Measurements from ENCODE around the gene DCDC1. TPM values are rescaled to one million over a fixed set of nuclear protein-coding genes. Genes with fewer than 3 reads are reported as not detected.
A peak's percentile ranks its signal among the peaks of the same experiment; 100 is the strongest.

Gene DCDC1, protein sequence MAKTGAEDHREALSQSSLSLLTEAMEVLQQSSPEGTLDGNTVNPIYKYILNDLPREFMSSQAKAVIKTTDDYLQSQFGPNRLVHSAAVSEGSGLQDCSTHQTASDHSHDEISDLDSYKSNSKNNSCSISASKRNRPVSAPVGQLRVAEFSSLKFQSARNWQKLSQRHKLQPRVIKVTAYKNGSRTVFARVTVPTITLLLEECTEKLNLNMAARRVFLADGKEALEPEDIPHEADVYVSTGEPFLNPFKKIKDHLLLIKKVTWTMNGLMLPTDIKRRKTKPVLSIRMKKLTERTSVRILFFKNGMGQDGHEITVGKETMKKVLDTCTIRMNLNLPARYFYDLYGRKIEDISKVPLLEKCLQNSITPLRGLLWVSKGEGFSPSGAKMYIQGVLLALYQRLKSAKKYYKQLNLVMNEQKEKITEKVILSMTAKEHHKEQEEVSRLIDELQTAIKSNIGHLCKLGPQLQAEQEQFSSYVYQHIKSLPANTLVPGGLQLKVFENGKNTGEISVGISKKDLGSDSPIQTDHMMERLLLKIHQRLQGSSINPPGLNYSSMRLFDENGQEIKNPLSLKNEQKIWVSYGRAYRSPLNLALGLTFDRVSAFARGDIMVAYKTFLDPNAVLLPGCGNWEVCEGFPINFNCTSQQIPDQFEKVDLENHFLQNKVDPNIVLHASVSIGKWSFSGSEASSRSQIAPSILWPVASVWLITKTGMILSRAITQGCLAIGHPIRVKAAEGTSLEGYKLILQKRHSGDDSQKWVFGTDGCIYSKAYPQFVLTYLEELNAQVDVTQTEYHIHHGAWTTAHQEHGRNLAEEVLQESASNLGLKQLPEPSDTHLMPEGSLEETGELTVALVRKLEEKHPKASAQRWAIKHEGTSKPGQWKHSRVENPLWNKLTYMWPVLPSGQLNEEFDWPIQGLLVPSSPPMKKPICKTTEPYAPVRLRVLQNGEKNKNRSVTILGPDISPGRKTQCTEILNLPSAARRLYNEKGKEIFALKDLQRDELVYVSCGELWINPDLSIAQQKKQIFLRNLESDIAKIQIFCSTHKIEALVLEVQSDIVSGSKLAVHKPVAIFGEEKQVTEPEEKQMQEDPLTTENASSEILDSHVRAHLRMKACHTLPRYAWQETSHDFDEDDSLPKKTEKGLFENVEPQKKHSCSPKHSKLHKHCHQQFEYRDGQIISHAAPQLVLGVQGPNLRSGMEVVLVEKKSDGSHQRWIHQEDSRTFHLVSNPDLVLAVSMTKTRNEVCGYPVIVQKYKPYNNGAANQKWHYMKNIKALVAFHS (N-terminal part only)
- polyA plus RNA-seq: 1.2 TPM
- long read RNA-seq, donor 1: 0 reads
- long read RNA-seq, donor 2: 0 reads
- long read RNA-seq, donor 3: 0 reads
- long read RNA-seq, donor 4: 0 reads
- long read RNA-seq, donor 5: 0 reads
- long read RNA-seq, donor 6: 0 reads
- long read RNA-seq, donor 7: 0 reads
- long read RNA-seq, donor 8: 0 reads
- long read RNA-seq, donor 9: 0 reads
- long read RNA-seq, donor 10: 0 reads
- long read RNA-seq, donor 11: 0 reads

DNA sequence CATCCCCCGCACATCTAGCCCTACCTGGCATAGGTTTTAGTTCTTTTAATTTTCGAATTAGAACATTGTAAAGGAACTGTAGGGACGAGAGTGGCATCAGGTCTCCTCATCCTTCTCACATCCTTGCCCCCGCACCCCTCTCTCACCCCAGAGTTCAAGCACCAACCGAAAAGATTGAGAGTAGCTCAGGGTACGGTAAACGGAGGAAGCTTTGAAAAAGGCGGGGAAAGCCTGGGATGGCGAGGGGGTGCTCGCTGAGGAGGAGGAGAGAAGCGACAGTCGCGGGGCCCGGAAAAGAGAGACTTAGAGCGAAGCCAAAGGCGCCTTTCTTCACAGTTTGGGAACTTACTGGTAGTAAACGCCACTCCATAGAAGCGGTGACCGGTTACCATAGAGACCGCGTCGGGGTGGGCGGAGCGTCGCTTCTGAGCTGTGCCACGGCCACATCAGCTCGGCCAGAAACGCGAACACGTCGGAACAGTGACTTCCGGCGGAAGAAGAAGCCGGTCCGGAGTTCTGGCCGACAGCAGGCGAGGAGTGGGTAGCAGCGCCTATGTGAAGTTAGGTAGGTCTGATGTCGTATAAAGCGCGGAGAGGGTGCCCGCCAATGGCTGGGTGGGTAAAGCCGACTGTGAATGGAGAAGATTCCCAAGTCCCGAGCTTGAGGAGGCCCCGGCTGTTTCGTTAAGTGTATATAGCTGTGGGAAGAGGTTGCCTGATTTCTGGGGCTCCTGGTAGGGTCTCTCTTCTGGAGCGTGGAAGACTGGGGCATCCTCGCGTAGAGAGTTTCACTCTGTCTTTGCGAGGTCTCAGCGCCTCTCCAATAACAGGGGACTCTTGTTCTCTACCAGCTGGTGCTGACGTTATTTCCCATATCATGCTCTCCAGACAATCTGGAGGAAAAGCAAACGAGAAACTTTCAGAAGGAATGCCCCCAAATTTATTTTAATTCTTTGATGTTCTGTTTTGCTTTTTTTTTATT, at the start of gene DCDC1, which contains the start of gene DNAJC24:
DCDC1 (minus strand) TSS at position 392 of the 982 bp plus-strand sequence. CDS start 41,459 bp downstream, outside the sequence.
DNAJC24 (plus strand) TSS at position 513 of the 982 bp plus-strand sequence. CDS start 889 bp downstream, outside the sequence.
- WGBS (ENCODE audit: insufficient coverage, low lambda C conversion rate): 0% methylated on average over 1 of the region's 53 CpGs
- peaks cover 4% of the 10 kb centered on the region for H3K4me1 ChIP-seq (ENCODE audit: control insufficient read depth, insufficient read depth, low read length)
- peak; percentile 88 to 93 for DNase-seq
- H3K27ac ChIP-seq (ENCODE audit: low read length): peak within 1 kb of the TSS; percentile 74
- peak within 1 kb of the TSS; percentile 79 for H3K4me3 ChIP-seq (ENCODE audit: low read length)
- H3K9me3 ChIP-seq (ENCODE audit: control insufficient read depth, low read depth, low read length): no peaks in the 10 kb centered on the region
- H3K36me3 ChIP-seq (ENCODE audit: control insufficient read depth, insufficient read depth, low read length): no peaks in the 10 kb centered on the region
- H3K27me3 ChIP-seq (ENCODE audit: control insufficient read depth, insufficient read depth, low read length): peaks cover 8% of the 10 kb centered on the region

DNA sequence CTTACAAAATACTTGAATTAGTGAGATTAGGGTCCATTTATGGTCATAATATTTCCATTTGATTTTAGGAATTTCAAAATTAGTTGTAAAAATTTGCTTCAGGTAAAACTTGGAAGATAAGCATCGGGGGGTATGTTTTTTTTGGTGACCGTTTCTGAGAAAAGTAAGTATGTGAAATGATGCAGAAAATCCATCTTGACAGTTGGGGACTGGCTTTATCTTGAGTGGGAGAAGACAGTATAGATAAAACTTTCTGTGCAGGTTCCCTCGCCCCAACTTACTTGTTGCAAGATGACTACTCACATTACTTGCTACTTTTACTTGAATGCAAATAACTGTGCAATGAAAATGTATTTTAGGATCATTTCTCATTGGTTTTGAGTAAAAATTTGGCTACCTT, 49.6 kb upstream of the DCDC1 start:
- WGBS (ENCODE audit: insufficient coverage, low lambda C conversion rate): 90% methylated on average over 2 of the region's 3 CpGs
- Histone ChIP-seq H3K27ac (ENCODE audit: low read length) (no peak overlapping the region), H3K9me3 (ENCODE audit: control insufficient read depth, low read depth, low read length) (no peaks in the 10 kb centered on the region), H3K4me1 (ENCODE audit: control insufficient read depth, insufficient read depth, low read length) (no peaks in the 10 kb centered on the region), H3K27me3 (ENCODE audit: control insufficient read depth, insufficient read depth, low read length) (no peaks in the 10 kb centered on the region), H3K4me3 (ENCODE audit: low read length) (no peak overlapping the region), H3K36me3 (ENCODE audit: control insufficient read depth, insufficient read depth, low read length) (no peaks in the 10 kb centered on the region)
- no peak for DNase-seq

DNA sequence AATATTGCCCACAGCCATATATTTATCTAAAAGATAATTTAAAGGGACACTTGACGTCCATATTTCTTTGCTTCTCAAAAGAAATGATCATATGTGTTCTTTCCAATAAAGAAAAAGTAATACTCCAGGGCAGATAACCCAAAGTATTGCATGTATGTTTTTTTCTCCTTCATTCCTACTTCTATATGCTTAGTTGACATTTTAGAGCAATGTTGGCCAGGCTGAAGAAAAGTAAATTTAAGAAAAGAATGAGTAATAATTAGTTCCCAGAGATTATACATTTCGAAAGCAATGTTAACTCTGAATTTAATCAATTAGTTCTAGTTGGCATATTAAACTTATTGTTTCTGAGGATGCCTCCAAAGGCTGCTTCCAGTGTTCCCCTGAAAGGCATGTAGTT, 48.3 kb upstream of the DCDC1 start:
- Histone ChIP-seq H3K27me3 (ENCODE audit: control insufficient read depth, insufficient read depth, low read length) (no peaks in the 10 kb centered on the region), H3K9me3 (ENCODE audit: control insufficient read depth, low read depth, low read length) (no peaks in the 10 kb centered on the region), H3K4me3 (ENCODE audit: low read length) (no peak overlapping the region), H3K27ac (ENCODE audit: low read length) (no peak overlapping the region), H3K4me1 (ENCODE audit: control insufficient read depth, insufficient read depth, low read length) (no peaks in the 10 kb centered on the region), H3K36me3 (ENCODE audit: control insufficient read depth, insufficient read depth, low read length) (no peaks in the 10 kb centered on the region)
- no CpG with 5 or more reads among the region's 2 CpGs for WGBS (ENCODE audit: insufficient coverage, low lambda C conversion rate)
- DNase-seq: no peak

DNA sequence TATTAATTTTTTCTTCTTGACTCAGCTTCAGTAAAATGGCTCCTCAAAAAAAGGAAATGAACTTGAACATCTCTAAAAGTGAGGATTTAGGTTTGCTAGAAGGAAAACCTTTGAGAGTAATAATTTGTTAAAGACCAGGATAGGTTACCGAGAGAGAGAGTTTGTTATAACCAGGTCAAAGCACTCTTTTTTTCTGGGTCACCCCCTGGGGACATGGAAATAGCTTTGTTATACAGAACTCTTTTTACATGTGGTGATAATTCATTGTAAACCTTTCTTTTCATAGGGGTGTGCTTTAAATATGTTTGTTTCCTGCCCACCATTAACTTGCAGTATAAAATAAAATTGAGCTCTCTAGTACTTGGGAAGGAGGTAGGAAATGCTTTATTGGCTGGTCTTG, 47.8 kb upstream of the DCDC1 start:
- no peak for DNase-seq
- H3K4me3 ChIP-seq (ENCODE audit: low read length): no peak overlapping the region
- WGBS (ENCODE audit: insufficient coverage, low lambda C conversion rate): 100% methylated on average over 1 of the region's 1 CpG
- no peaks in the 10 kb centered on the region for H3K9me3 ChIP-seq (ENCODE audit: control insufficient read depth, low read depth, low read length)
- no peaks in the 10 kb centered on the region for H3K27me3 ChIP-seq (ENCODE audit: control insufficient read depth, insufficient read depth, low read length)
- H3K27ac ChIP-seq (ENCODE audit: low read length): no peak overlapping the region
- H3K36me3 ChIP-seq (ENCODE audit: control insufficient read depth, insufficient read depth, low read length): no peaks in the 10 kb centered on the region
- H3K4me1 ChIP-seq (ENCODE audit: control insufficient read depth, insufficient read depth, low read length): no peaks in the 10 kb centered on the region

DNA sequence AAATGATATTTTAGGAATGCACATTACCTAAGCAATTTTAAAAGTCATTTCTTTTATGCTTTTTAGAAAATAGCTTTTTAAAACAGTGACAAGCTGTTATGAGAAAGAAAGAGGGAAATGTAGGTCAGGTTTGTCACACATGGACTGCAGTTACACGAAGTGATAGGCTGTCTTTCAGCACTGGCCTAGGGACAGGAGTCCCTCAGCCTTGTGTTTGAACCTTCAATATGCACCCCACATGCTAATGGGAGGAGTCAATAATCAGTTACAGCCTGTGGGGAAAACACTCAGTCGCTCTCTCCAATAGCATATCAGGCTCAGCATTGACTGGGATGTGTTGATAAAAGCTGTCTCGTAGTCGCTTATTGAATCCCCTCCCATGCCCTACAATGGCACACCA, 45.9 kb upstream of the DCDC1 start:
- WGBS (ENCODE audit: insufficient coverage, low lambda C conversion rate): 100% methylated on average over 2 of the region's 4 CpGs
- no peaks in the 10 kb centered on the region for H3K4me1 ChIP-seq (ENCODE audit: control insufficient read depth, insufficient read depth, low read length)
- H3K27me3 ChIP-seq (ENCODE audit: control insufficient read depth, insufficient read depth, low read length): no peaks in the 10 kb centered on the region
- H3K9me3 ChIP-seq (ENCODE audit: control insufficient read depth, low read depth, low read length): peaks cover 2% of the 10 kb centered on the region
- no peak for DNase-seq
- H3K36me3 ChIP-seq (ENCODE audit: control insufficient read depth, insufficient read depth, low read length): no peaks in the 10 kb centered on the region
- H3K27ac ChIP-seq (ENCODE audit: low read length): no peak overlapping the region
- no peak overlapping the region for H3K4me3 ChIP-seq (ENCODE audit: low read length)

DNA sequence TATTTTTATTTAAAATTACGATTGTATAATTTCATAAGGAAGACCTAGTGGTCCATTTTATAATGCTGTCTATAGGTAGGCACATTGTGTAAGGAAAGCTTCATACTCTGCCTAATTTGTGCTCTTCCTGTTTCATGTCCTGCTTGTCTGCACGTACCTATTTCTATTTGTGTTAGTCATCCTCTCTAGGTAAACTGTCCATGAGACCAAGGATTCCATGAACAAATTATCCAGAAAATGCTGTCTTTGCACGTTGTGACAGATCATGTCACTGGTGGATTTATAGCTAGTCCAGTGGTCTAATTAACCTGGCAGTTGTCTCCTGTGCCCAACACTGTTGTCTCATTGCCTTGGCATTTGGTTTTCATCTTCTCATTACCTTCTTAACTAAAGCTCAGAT, 44.8 kb upstream of the DCDC1 start:
- Histone ChIP-seq H3K27me3 (ENCODE audit: control insufficient read depth, insufficient read depth, low read length) (no peaks in the 10 kb centered on the region), H3K36me3 (ENCODE audit: control insufficient read depth, insufficient read depth, low read length) (no peaks in the 10 kb centered on the region), H3K27ac (ENCODE audit: low read length) (no peak overlapping the region), H3K4me3 (ENCODE audit: low read length) (no peak overlapping the region), H3K4me1 (ENCODE audit: control insufficient read depth, insufficient read depth, low read length) (no peaks in the 10 kb centered on the region), H3K9me3 (ENCODE audit: control insufficient read depth, low read depth, low read length) (peaks cover 2% of the 10 kb centered on the region)
- DNase-seq: no peak
- 90% methylated on average over 2 of the region's 3 CpGs for WGBS (ENCODE audit: insufficient coverage, low lambda C conversion rate)

DNA sequence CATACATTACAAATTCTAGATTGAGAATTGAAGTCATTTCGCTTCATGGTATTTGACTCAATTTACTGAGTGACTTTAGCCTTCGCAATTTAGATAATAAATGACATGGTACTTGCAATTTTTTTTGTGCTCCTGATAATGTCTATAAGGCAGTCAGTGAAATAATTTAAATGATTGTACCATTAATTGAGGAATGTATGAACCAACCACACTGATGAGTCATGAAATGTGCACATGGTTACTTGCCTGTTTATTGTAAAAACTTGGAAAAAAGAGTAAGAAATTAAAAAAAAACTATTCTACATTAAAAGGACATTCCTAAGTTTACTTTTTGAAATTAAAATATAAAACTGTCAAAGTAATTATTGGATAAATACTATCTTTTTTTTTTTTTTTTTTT, 43.4 kb upstream of the DCDC1 start:
- Histone ChIP-seq H3K36me3 (ENCODE audit: control insufficient read depth, insufficient read depth, low read length) (no peaks in the 10 kb centered on the region), H3K4me1 (ENCODE audit: control insufficient read depth, insufficient read depth, low read length) (no peaks in the 10 kb centered on the region), H3K27ac (ENCODE audit: low read length) (no peak overlapping the region), H3K4me3 (ENCODE audit: low read length) (no peak overlapping the region), H3K9me3 (ENCODE audit: control insufficient read depth, low read depth, low read length) (peaks cover 2% of the 10 kb centered on the region), H3K27me3 (ENCODE audit: control insufficient read depth, insufficient read depth, low read length) (no peaks in the 10 kb centered on the region)
- DNase-seq: no peak
- no CpG with 5 or more reads among the region's 2 CpGs for WGBS (ENCODE audit: insufficient coverage, low lambda C conversion rate)

DNA sequence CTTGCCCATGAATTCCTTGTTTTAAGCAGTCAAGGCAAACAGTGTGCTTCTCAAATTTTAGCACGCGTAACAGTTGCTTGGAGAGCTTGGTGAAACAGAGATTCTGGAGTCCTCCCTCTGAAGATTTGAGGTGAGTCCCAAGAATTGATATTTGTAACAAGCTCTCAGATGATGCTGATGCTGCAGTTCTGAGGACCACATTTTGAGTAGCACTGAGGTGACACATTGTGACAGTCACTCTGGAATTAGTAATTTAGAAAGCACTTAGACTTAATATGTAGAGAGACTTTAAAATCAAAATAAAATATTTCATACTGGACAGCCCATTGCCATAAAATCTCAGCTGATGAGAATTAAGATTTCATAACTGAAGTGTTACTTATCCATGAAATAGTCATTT, 38.7 kb upstream of the DCDC1 start:
- no peaks in the 10 kb centered on the region for H3K4me1 ChIP-seq (ENCODE audit: control insufficient read depth, insufficient read depth, low read length)
- no CpG with 5 or more reads among the region's 2 CpGs for WGBS (ENCODE audit: insufficient coverage, low lambda C conversion rate)
- H3K27me3 ChIP-seq (ENCODE audit: control insufficient read depth, insufficient read depth, low read length): no peaks in the 10 kb centered on the region
- DNase-seq: no peak
- H3K9me3 ChIP-seq (ENCODE audit: control insufficient read depth, low read depth, low read length): peaks cover 2% of the 10 kb centered on the region
- H3K36me3 ChIP-seq (ENCODE audit: control insufficient read depth, insufficient read depth, low read length): no peaks in the 10 kb centered on the region
- H3K27ac ChIP-seq (ENCODE audit: low read length): no peak overlapping the region
- no peak overlapping the region for H3K4me3 ChIP-seq (ENCODE audit: low read length)

DNA sequence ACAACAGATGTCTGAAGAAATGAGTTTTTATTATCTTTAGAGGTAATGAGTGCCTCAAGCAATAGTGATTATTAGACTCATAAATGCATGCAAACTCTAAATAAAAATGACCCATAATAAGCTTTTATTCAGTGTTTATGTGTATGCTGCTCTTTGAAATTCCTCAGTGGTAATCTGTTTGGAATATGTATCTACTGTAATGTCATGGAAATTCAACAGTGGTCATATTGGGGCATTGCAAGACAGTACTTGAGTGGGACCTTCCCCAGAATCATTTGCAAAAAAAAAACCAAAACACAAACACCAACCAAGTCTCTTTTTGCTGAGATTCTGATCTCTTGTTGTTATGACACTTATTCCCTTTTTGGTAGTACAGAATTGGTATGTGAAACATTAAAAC, 35.1 kb upstream of the DCDC1 start:
- no peak for DNase-seq
- H3K27ac ChIP-seq (ENCODE audit: low read length): no peak overlapping the region

More for the DNA sequence above, 35.1 kb upstream of the DCDC1 start:
- no peak overlapping the region for H3K4me3 ChIP-seq (ENCODE audit: low read length)
- no peaks in the 10 kb centered on the region for H3K9me3 ChIP-seq (ENCODE audit: control insufficient read depth, low read depth, low read length)
- H3K4me1 ChIP-seq (ENCODE audit: control insufficient read depth, insufficient read depth, low read length): no peaks in the 10 kb centered on the region
- no peaks in the 10 kb centered on the region for H3K36me3 ChIP-seq (ENCODE audit: control insufficient read depth, insufficient read depth, low read length)
- no peaks in the 10 kb centered on the region for H3K27me3 ChIP-seq (ENCODE audit: control insufficient read depth, insufficient read depth, low read length)
